HG03196 (cell line): Measurements from ENCODE around the gene TGM6.

Source experiments
- ATAC-seq: cut with Tn5 transposase; IDR thresholded peaks from one replicate; pipeline ENCODE4 v1.9.1; 2021; ENCODE audit not compliant: unreplicated experiment

The TGM6 gene

DNA sequence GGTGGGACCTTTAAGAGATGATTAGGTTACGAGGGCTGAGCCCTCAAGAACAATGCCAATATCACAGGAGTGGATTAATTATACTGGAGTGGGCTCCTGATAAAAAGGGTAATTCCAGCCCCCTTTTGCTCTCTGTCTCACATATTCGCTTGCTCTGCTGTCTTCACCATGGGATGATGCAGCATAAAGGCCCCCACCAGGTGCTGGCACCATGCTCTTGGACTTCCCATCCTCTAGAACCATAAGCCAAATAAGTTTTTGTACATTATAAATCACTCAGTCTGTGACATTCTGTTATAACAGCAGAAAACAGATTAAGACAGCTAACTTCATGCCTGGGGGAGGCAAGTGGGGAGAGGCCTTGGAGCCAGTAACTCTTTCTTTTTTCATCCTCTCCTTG lies 99.7 kb downstream of the TGM6 start:
- ATAC-seq: no peak
